ENCODE results near the gene SYNRG. TPM values are rescaled to one million over a fixed set of nuclear protein-coding genes. Genes with fewer than 3 reads are reported as not detected.

Gene SYNRG
- total RNA-seq, 2 donors from 2014 or later: 20.7 to 24.3 TPM

Small RNAs within 50 kb of the gene (microRNA-seq; reads per million reads assigned to microRNA genes)
- gene MIR378J (ENCODE audit: borderline microRNAs expressed in 2 of 2): 0 reads per million in 2 donors

Other genes starting within 250 kb of the SYNRG start
- gene C17orf78, start 233.4 kb downstream of the SYNRG start, total RNA-seq: not detected
- 10 to 100 TPM; 37.3 to 39.1 TPM for gene ACACA, start 202.6 kb downstream of the SYNRG start, total RNA-seq
- 10 to 100 TPM; 20.2 to 26.8 TPM for gene TADA2A, start 202.5 kb downstream of the SYNRG start, total RNA-seq
- 10 to 100 TPM; 13.5 to 15.6 TPM for gene DUSP14, start 119.5 kb downstream of the SYNRG start, total RNA-seq
- gene DDX52, start 34.0 kb upstream of the SYNRG start, total RNA-seq: 10 to 100 TPM; 16.8 to 20.7 TPM
- gene HNF1B, start 135.6 kb upstream of the SYNRG start, total RNA-seq: not detected